Adipocyte (in vitro differentiated cells): ENCODE data around the gene HPS1.

ENCODE experiments used
- DNase-seq: peaks from one replicate; pipeline ENCODE4 v3.0.0-alpha.2; 2015; ENCODE audit warnings: low read depth
- H3K27me3 ChIP-seq: replicated peaks from 2 replicates; pipeline ENCODE4 v1.7.0; 2013; ENCODE audit warnings: mild to moderate bottlenecking, low read length, moderate library complexity; ENCODE audit not compliant: control insufficient read depth, insufficient read depth
- H3K36me3 ChIP-seq: 2 replicates; pipeline ENCODE4 v1.7.0; 2013; ENCODE audit warnings: low read length, mild to moderate bottlenecking, moderate library complexity; ENCODE audit not compliant: control insufficient read depth, insufficient read depth, severe bottlenecking
- H3K4me1 ChIP-seq: 2 replicates; pipeline ENCODE4 v1.7.0; 2013; ENCODE audit warnings: mild to moderate bottlenecking, low read length, moderate library complexity; ENCODE audit not compliant: control insufficient read depth, insufficient read depth
- H3K4me3 ChIP-seq: 2 replicates; pipeline ENCODE4 v1.7.0; 2013; ENCODE audit warnings: mild to moderate bottlenecking, low read length, moderate library complexity
- H3K9ac ChIP-seq: 2 replicates; pipeline ENCODE4 v1.7.0; 2013; ENCODE audit warnings: mild to moderate bottlenecking, low read length, moderate library complexity
- H3K9me3 ChIP-seq: 2 replicates; pipeline ENCODE4 v1.7.0; 2013; ENCODE audit warnings: mild to moderate bottlenecking, low read length, moderate library complexity; ENCODE audit not compliant: control insufficient read depth

Gene HPS1

GRCh38 chr10:98478430-98479222 lies 31.9 kb upstream of the HPS1 start:
- no peak for DNase-seq
- Histone ChIP-seq H3K9me3 (peaks cover 3% of the 10 kb centered on the region), H3K4me3 (no peak overlapping the region), H3K9ac (no peak overlapping the region), H3K27me3 (no peaks in the 10 kb centered on the region), H3K4me1 (no peaks in the 10 kb centered on the region), H3K36me3 (no peaks in the 10 kb centered on the region)

DNA sequence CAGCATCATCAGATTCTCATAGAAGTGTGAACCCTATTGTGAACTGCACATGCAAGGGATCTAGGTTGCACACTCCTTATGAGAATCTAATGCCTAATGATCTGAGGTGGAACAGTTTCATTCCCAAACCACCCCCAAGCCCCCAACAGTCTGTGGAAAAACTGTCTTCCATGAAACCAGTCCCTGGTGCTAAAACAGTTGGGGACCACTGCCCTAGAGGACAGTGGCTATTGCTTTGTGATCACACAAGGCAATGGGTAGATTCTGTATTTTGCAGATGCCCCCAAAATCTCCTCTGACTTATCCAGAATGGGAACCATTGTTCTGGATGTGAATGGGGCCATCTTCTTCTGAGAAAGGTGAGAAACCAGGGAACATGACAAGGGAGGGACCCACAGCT lies 31.1 kb upstream of the HPS1 start:
- no peaks in the 10 kb centered on the region for H3K4me1 ChIP-seq
- H3K36me3 ChIP-seq = no peaks in the 10 kb centered on the region
- no peaks in the 10 kb centered on the region for H3K9me3 ChIP-seq
- H3K4me3 ChIP-seq = no peak overlapping the region
- H3K9ac ChIP-seq = no peak overlapping the region
- DNase-seq = no peak
- H3K27me3 ChIP-seq = no peaks in the 10 kb centered on the region

DNA sequence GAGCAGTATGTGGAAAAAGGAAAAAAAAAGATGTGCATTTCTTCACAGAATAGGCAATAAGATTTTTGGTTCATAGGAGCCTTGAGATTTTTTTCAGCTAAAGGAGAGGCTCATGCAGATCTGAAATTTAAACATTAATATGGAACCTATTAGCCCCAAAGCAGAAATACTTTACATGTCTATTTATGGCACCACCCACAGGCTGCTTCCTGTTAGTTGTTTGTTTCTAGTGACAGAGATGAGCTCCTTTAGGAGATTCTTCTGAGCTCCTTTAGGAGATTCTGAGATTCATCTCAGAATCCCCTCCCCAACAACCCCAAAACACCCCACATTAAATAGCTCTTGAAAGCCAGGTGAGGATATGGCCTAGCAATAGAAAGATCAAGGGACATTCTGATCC lies 27.9 kb upstream of the HPS1 start:
- no peaks in the 10 kb centered on the region for H3K36me3 ChIP-seq
- H3K9ac ChIP-seq = no peak overlapping the region
- peaks cover 11% of the 10 kb centered on the region for H3K4me1 ChIP-seq

GRCh38 chr10:98472196-98472595 lies 25.5 kb upstream of the HPS1 start:
- Histone ChIP-seq H3K4me1 (peaks cover 29% of the 10 kb centered on the region), H3K36me3 (no peaks in the 10 kb centered on the region), H3K9me3 (no peaks in the 10 kb centered on the region), H3K9ac (no peak overlapping the region), H3K27me3 (no peaks in the 10 kb centered on the region), H3K4me3 (no peak overlapping the region)
- DNase-seq = no peak

More for the DNA sequence above, 27.9 kb upstream of the HPS1 start:
- H3K27me3 ChIP-seq = no peaks in the 10 kb centered on the region
- no peaks in the 10 kb centered on the region for H3K9me3 ChIP-seq
- no peak overlapping the region for H3K4me3 ChIP-seq
- no peak for DNase-seq

GRCh38 chr10:98470850-98471249 lies 24.1 kb upstream of the HPS1 start:
- Histone ChIP-seq H3K36me3 (no peaks in the 10 kb centered on the region), H3K9me3 (no peaks in the 10 kb centered on the region), H3K9ac (no peak overlapping the region), H3K4me1 (peaks cover 29% of the 10 kb centered on the region), H3K4me3 (no peak overlapping the region), H3K27me3 (no peaks in the 10 kb centered on the region)
- no peak for DNase-seq

GRCh38 chr10:98469001-98469931 lies 22.5 kb upstream of the HPS1 start:
- Histone ChIP-seq H3K4me3 (no peak overlapping the region), H3K27me3 (no peaks in the 10 kb centered on the region), H3K36me3 (no peaks in the 10 kb centered on the region), H3K9me3 (no peaks in the 10 kb centered on the region), H3K4me1 (peaks cover 29% of the 10 kb centered on the region), H3K9ac (no peak overlapping the region)
- DNase-seq = no peak

DNA sequence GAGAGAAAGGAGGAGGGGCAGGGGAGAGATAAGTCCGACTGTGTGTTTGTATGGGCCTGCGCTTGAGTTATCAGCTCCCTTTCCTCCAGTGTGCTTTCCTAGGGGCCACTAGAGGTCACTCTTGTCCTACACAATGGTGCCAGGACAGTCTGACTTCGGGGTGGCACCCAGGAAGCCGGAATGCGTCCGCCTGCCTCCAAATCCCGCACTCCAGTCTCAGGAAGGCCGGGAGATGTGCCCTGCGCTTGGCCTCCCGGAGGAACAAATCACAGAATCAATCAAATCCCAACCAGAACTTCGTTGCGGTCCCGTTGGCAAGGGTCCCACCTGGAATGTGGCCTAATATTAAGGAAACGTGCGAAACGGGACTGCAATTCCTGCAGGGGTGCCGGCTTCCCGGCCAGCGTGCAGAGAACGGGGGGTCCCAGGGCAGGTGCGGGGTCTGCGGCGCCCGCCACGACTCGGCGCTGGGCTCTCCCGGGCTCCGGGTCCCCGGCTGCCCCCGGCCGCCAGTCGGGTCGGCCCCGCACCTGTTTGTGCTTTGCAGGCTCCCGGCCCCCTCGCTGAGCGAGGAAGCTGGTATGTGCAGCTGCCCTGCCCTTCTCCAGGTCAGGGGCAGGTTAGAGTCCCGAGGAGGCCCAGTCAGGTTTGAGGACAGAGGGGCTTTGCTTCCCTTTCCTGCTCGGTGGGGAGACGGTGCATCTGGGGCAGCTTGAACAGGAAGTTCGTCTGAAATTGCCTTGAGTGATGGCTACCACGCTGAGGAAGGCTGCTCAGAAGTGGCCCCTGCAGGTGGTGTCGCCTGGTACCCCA lies 21.0 kb upstream of the HPS1 start:
- no peaks in the 10 kb centered on the region for H3K9me3 ChIP-seq
- H3K4me3 ChIP-seq = peak overlapping the region; percentile 79
- peak overlapping the region; percentile 72 for H3K9ac ChIP-seq
- H3K4me1 ChIP-seq = peaks cover 29% of the 10 kb centered on the region
- H3K36me3 ChIP-seq = no peaks in the 10 kb centered on the region
- DNase-seq = peak; percentile 94
- H3K27me3 ChIP-seq = no peaks in the 10 kb centered on the region

DNA sequence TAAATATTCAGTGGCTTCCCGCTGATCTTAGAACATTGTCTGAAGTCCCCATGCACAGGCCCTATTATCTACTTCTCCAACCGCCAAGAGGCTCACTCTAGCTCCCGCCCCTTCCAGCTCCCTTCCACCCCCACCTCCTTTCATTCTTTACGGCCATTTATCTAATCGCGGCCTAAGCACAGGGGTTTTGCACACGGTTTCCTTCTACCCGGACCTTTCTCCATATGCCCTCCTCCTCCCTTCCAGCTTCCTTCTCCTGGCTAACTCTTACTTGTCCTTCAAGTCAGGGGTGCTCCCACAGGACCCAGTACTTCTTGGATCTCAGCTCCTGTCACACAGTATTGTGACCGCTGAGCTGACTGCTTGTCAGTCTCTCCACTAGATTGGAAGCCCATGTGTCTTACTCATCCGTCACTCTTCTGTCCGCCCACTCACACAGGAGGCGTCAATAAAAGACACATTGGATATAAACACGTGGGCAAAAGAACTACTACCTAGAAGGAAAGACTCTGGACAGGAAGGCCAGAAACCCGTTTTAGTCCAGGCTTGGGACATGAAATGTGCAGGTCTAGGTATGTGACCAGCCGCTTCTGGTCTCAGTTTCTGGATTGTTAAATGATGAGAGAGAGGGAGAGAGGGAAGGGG lies 20.2 kb upstream of the HPS1 start:
- Histone ChIP-seq H3K9ac (peak overlapping the region; percentile 72), H3K9me3 (no peaks in the 10 kb centered on the region), H3K4me3 (no peak overlapping the region), H3K27me3 (no peaks in the 10 kb centered on the region), H3K4me1 (peaks cover 29% of the 10 kb centered on the region), H3K36me3 (no peaks in the 10 kb centered on the region)
- no peak for DNase-seq

DNA sequence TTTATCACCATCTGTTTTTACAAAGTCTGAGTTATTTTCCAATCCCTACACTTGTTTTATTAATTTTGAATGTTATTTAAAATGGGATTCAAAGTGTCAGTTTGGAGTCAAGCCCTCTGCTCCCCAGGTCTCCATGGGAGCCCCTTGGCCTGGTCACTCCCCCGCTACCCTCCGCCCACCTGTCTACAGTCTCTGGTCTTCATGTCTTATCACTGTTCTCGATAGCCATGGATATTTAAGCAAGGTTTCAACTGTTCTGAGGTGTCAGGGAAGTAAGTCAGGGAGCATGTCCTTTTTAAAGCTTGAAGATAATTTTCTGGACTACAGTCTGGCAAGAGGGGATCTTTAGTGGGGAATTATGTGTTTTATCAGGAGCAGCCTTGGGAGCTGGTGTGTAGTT lies 19.1 kb upstream of the HPS1 start:
- Histone ChIP-seq H3K9ac (no peak overlapping the region), H3K4me3 (no peak overlapping the region), H3K36me3 (no peaks in the 10 kb centered on the region), H3K4me1 (peaks cover 36% of the 10 kb centered on the region), H3K27me3 (no peaks in the 10 kb centered on the region), H3K9me3 (no peaks in the 10 kb centered on the region)
- DNase-seq = no peak

GRCh38 chr10:98463976-98464754 lies 17.4 kb upstream of the HPS1 start:
- Histone ChIP-seq H3K9ac (no peak overlapping the region), H3K9me3 (no peaks in the 10 kb centered on the region), H3K27me3 (no peaks in the 10 kb centered on the region), H3K4me3 (no peak overlapping the region), H3K36me3 (no peaks in the 10 kb centered on the region), H3K4me1 (peaks cover 30% of the 10 kb centered on the region)
- DNase-seq = no peak
